Stimulated activated CD8-positive, alpha-beta memory T cell treated with anti-CD3 and anti-CD28 coated beads, Interleukin-4, amount 100 ng/mL, for 48 hours (primary cell): ENCODE measurements around the gene CYFIP2.

Source experiments
- DNase-seq: peaks from one replicate; pipeline ENCODE4 v3.0.0-alpha.2; 2020

Gene CYFIP2

GRCh38 chr5:157259699-157260098 lies 6.2 kb upstream of the CYFIP2 start:
- DNase-seq = no peak

GRCh38 chr5:157263496-157264090 lies 2.3 kb upstream of the CYFIP2 start:
- DNase-seq = no peak

- peak; percentile 71 for DNase-seq
These were observed 524 bp downstream of the CYFIP2 start for GRCh38 chr5:157266286-157267007.

GRCh38 chr5:157267025-157267424 lies 1.1 kb downstream of the CYFIP2 start:
- no peak for DNase-seq

- DNase-seq = no peak
These were observed 2.0 kb downstream of the CYFIP2 start for GRCh38 chr5:157267761-157268480.

GRCh38 chr5:157269165-157269671 lies 3.3 kb downstream of the CYFIP2 start:
- no peak for DNase-seq

GRCh38 chr5:157269761-157270272 lies 3.9 kb downstream of the CYFIP2 start:
- no peak for DNase-seq

GRCh38 chr5:157270771-157271170 lies 4.8 kb downstream of the CYFIP2 start:
- no peak for DNase-seq

- DNase-seq = peak; percentile 88
These were observed 5.9 kb downstream of the CYFIP2 start for GRCh38 chr5:157271740-157272271.

- peak; percentile 56 for DNase-seq
These were observed 7.2 kb downstream of the CYFIP2 start for GRCh38 chr5:157273131-157273556.

GRCh38 chr5:157275403-157275802 lies 9.5 kb downstream of the CYFIP2 start:
- no peak for DNase-seq

- DNase-seq = no peak
These were observed 12.6 kb downstream of the CYFIP2 start for GRCh38 chr5:157278319-157279037.

GRCh38 chr5:157279605-157280239 lies 13.8 kb downstream of the CYFIP2 start:
- no peak for DNase-seq

GRCh38 chr5:157280927-157281326 lies 15.0 kb downstream of the CYFIP2 start:
- DNase-seq = no peak

- DNase-seq = no peak
These were observed 16.2 kb downstream of the CYFIP2 start for GRCh38 chr5:157282150-157282549.

GRCh38 chr5:157283434-157283833 lies 17.5 kb downstream of the CYFIP2 start:
- no peak for DNase-seq

GRCh38 chr5:157284458-157285212 lies 18.7 kb downstream of the CYFIP2 start:
- DNase-seq = no peak

- DNase-seq = no peak
These were observed 19.6 kb downstream of the CYFIP2 start for GRCh38 chr5:157285310-157286035.

- DNase-seq = no peak
These were observed 20.9 kb downstream of the CYFIP2 start for GRCh38 chr5:157286761-157287211.

GRCh38 chr5:157288405-157289163 lies 22.7 kb downstream of the CYFIP2 start:
- DNase-seq = no peak
